HG03280 (cell line): ENCODE data around the gene OPALIN.
A peak's percentile ranks its signal among the peaks of the same experiment; 100 is the strongest.

Experiments used
- ATAC-seq: cut with Tn5 transposase; IDR thresholded peaks from one replicate; pipeline ENCODE4 v1.9.1; 2021; ENCODE audit warnings: mild to moderate bottlenecking, moderate library complexity; ENCODE audit not compliant: unreplicated experiment

OPALIN gene, protein sequence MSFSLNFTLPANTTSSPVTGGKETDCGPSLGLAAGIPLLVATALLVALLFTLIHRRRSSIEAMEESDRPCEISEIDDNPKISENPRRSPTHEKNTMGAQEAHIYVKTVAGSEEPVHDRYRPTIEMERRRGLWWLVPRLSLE

DNA sequence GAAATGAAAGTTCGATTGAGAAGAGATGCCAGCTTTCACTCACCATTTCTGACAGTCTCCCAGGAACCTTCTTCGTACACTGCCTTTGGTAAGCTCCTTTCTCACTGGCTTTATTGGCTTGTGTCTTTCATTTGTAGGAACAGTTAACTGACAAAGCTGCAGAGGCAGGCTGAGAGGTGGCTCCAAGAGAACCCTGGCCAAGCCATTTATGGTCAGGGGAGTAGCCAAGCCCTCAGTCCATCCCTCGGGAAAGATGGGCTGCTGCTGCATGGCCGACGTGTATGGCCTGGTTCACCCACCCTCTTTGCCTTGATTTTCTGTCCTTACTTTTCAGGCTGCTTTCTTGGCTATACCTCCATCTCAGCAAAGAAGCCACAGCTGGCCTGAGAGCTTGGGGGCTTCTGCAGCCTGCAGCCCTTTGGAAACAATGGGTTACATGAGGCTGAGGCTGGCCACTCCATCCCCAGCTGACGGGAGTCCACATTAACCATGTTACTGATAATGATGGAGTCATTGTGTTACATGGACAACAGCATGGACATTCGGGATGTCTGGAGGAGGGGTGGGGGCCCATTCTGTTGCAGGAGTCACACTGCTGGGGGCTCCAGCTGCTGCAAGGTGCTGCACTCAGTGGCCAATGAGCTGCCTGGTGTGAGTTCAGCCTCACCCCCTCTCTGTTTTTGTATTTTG, at the start of gene OPALIN:
Gene OPALIN, minus strand, starts transcription at position 152 of the 690 bp plus-strand sequence. Its CDS starts 106 bp downstream, at position 46.
- ATAC-seq = no peak

DNA sequence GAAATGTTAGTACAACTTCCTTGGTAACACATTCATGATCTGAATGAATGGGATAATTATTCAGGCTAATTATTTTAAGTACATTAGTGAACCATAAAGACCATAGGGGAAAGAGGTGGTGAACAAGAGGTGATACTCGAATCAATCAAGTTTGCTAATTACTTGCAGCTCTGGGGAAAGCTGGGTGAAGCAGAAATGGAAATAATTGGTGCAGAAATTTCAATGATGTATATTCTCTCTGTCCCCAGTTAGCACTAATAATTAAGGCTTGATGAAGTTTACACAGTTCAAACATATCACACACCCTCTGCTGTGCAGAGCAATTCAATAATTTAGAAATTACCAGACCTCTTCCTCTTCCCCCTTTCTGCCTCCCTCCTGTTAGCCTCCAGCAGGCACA, 49.4 kb upstream of the OPALIN start:
- ATAC-seq = no peak

DNA sequence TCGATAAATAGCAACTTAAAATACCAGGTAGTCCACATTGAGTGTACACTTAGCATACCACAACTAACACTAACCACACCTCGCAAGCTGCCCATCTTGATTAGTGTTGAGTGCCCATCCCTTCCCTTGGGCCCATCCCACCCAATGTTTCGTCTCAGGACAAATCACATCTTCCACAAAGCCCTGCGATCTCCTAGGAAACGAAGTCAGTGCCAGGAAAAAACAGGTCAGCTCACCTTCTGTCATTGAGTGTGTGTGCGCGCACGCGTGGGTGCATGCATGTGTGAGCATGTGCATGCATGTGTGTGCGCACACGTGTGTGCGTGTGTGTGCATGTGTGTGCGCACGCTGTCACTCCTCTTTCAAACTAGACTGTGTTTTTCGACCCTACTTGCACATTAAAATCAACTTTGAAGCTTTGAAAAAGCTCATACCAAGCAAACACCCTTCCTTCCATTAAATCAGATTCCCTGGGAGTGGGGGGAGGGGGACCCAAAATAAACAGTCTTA, 48.8 kb upstream of the OPALIN start:
- no peak for ATAC-seq

DNA sequence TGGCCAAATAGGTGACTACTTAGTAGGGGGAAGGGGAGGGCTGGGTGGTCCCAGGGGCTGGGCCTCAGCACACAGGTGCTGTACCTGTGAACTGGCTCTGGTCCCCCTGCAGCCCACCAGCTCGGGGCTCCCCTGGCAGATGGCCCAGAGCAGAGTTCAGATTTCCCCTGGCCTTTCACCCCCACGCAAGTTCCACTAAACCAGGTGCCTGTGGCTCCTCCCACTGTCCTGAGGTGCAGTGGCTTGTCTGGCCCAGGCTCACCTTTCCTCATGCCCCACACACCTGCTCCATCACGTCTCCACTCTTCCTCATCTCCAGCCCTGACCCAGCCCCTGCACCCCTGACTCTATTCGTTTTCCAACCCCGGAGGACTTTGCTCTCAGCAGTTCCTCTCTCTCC, 47.3 kb upstream of the OPALIN start:
- no peak for ATAC-seq

DNA sequence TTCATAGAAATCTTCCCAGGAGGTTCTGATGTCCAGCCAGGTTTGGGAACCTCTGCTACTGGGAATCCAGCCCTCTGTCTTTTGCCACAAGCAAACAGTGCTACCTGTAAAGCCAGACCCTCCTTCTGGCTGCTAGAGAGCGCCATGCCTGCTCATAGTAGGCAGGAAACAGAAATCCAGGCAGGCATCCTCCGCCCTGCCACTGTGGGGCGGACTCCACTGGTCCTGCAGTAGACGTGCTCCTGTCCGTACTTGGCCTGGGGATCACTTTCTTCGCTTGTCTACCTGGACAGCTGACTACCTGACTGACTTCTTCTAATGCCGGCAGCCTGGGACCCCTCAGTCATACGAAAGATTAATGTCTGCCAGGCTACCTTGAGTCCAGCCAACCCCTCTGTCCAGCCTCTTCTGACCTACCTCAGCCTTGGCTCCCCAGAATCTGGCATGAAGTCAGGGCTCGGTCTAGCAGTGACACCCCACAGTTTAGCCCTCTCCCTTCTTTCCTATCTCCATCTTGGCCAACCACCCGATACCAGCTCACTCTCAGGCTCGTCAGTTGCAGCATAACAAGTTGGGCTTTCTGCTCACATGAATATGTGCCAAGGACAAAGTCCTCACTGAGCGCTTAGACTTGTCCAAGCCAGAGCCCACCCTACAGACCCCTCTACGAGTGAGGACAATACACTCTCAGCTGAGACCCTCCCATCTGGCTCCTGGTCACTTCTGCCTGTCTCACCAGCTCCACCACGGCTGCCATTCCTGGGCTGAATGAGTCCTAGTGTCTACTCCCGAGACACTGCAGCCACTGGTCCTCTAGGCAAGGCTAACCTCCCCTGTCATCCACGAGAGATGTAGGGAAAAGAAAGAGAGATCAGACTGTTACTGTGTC, 43.9 kb upstream of the OPALIN start:
- no peak for ATAC-seq

DNA sequence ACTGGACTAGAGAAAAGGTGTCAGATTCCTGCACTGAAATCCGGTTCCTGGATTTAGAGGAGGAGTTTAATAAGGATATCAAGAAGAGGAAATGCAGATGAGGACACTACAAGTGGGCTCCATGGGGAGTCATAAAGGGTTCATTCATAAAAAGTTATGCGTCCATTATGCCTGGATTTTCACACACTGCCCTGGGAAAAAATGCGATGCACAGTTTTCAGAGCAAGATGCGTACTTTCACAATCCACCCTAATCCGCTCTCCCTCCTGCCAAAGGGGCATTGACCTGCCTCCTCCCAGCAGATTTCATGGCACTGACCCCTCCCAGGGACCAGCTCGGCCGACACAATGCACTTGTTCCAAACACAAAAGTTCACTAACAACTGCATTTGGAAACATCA, 42.2 kb upstream of the OPALIN start:
- ATAC-seq = no peak

DNA sequence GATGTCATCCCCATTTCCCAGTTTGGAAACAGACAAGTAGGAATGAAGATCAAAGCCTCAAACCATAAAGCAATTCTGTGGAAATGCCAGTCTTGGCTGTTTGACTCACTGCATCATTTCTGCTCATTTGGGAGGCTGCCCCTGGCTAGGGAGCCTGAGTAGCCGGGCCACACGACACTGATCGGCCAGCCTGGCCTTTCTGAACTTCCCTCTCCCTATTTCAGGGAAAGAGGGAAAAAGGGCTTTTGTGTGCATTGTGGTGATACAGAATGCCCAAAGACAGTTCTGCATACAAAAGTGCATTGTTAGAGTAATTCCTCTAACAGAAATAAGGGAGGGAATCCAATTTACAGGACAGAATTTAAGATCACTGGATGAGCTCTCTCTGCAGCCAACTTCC, 41.7 kb upstream of the OPALIN start:
- no peak for ATAC-seq

DNA sequence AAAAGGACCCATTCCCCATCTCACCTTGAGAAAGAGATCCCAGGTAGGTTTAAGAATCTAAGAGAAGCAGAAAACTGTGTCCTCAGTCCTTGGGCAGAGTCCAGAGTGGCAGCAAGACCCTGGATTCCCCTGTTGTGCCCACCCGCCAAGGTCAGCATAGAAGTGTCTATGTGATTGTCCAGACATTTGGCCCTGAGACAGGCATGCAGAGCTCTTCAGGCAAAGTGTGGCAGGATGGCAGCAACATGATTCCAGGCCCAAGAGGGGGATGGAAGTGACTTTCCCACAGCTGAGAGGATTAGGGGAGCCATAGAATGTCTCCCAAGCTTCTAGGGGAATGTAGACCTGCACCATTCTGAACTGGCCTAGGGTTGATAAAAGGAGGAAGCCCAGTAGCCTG, 39.1 kb upstream of the OPALIN start:
- no peak for ATAC-seq

DNA sequence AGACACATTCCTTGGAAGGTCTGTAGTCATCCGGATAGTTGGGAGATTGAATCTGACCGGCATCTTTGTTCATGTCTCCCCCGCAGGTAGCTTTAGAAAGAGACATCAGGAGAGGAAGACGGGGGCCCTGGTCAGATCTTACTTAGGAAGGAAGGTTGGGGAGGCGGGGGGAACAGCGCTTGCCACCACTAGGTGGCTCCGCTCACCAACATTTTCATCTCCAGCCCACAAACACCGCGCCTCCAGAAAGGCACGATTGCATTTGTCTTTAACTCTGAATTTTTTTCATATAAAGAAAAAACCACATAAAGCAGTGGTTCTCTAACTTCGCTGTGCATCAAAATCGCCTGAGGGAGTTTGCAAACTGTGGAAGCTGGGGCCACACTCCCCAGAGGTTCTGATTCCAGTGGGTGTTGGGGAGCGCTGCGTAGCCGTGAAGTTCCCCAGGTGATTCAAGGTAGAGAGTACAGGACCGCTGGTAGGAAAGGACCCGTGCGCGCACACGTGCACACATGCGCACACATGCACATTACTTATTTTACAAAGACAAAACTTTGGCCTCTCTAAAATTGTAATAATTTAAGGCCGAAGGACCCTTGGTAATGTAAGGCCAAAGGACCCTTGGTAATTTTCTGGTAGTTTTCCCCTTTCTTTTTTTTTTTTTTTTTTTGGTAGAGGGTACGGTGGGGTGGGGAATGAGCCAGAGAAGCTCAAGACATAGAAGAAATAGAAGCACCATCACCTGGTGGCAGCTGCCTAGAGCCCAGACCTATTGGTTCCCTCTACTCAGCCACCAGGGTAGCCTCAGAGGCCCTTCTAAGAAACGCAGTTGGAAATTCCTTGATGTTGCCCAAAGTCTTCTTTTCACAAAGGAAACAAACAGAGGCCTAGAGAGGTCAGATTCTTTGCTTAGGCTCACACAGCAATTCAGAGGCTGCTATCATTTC, 37.4 kb upstream of the OPALIN start:
- ATAC-seq = no peak

DNA sequence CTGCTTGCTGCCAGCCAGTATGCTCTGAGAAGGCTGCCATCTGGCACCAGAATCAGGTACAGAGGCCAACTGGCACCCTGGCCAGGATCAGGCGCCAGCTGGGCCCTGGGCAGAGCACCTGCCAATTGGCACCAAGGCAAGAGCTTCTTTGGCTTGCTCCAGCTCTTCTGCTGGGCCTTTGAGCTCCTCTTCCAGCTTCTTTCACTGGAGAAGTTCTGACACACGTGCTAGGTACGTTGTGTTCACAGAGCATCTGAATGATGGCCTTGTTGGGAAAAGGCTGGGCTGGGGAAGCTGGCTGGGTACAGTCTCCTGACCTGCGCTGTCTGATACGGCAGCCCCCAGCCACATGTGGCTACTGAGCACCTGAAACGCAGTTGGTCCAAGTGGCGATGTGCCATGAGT, 31.7 kb upstream of the OPALIN start:
- ATAC-seq = no peak

DNA sequence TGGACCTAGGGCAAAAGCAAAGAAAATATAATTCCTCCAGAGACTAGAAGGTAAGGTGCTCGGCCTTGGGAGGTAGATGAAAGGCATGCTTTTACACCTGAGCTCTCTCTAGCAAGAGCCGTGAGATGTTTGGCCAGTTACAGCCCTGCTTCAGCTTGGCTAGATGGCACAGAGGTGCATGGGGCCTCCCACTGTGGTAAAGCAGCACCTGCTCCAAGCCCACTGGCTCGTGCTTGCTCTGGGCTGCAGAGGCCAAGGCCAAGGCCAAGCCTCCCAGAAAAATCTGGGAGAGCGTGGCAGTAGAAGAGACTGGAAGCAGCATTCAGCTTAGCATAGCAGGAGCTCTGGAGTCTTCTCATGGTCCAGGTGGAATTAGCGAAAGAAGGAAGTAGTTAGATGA, 31.0 kb upstream of the OPALIN start:
- no peak for ATAC-seq

DNA sequence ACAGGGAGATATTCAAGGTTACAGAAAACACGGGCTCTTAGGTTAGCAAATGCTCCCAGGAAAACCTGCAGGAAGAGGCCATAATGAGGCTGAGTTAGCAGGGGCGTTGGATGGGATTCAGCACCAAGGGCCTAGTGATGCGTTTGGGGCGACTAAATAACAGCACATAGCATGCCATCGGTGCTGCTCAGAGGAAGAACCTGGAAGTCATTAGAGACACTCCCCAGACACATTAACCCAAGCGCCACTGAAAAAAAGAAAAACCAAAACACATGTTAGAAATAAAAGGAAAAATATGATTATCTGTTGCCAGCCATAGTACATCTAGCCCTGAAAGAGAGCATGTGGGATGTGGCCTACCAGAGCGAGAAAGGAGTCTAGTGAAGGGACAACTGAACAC, 28.8 kb upstream of the OPALIN start:
- no peak for ATAC-seq

DNA sequence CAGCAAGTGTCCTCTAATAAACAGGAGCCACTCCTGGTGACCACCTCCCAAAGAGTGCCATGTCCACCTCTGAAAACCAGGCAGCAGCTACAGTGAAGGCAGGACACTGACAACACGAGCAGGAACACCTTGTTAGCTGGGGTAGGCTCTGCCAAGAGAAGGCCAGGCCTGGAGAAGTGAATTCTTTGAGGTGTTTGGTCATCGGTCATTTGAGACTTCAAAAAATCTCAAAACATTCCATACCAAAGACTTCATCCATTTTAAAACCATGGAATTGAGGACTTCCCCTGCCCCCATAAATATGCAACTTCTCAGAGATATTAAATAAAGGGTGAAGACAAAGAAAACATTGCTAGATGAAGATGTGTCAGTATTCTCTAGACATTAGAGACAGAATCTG, 28.4 kb upstream of the OPALIN start:
- ATAC-seq = no peak

DNA sequence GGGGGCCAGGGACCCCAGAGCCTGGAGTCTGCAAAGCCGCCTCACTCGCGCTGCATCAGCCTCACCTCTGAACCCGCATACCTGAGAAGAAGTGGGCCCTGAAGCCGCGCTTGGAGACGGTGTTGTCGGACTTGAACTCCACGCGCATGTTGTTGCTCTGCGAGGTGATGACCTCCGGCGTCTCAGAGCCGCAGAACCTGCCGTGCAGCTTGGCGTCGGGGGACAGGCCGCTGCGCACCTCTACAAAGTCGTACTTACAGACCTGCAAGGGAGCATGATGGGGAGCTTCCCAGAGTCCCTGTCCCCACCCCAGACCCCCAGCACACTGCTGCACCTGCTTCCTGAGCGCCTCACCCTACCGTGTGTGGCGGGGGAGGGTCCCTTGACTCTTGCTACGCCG, 25.7 kb upstream of the OPALIN start:
- no peak for ATAC-seq

DNA sequence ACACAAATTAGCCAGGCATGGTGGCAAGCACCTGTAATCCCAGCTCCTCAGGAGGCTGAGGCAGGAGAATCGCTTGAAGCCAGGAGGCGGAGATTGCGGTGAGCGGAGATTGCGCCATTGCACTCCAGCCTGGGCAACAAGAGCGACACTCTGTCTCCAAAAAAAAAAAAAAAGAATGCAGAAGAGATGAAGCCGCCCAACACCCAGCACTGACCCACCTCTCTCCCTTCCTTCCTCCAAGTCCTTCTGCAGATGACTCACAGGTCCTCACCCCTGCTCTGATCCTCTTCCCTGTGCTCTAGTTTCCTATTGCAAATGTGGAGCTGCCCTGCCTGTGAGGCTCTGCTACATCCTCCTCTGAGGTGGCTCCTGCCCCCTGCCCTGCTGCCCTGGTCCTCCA, 22.0 kb upstream of the OPALIN start:
- no peak for ATAC-seq

DNA sequence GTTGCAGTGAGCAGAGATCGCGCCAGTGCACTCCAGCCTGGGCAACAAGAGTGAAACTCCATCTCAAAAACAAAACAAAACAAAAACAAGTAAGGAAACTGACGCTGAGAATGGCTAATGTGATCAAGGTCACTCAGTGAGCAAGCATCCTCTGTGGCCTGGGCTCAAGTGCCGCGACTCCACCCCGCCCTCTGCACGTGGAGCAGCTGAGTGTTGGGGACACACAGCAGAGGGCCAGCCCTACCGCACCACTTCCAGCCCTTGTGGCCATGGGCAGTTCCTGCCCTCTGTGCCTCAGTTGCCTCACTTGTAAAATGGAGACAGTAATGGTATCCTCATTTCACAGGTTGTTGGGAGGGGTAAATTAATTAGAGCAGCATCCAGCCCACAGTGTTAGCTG, 21.0 kb upstream of the OPALIN start:
- no peak for ATAC-seq

DNA sequence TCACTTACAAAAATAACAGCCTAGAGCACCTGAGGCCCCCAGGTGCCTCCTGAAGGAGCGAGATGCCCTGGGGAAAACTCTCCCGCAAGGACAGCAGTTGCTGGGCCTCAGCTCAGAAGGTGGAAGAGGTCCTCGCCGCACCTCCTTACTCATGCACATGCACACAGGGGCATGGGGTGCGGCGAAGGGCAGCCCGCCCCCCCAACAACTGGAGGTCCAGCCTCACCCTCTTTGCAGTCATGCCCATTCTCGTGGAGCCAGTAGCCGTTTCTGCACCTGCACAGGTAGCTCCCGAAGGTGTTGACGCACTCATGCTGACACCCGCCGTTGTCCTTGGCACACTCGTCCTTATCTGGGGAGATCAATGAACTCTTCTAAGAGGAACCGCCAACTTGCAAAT, 19.9 kb upstream of the OPALIN start:
- ATAC-seq = no peak

DNA sequence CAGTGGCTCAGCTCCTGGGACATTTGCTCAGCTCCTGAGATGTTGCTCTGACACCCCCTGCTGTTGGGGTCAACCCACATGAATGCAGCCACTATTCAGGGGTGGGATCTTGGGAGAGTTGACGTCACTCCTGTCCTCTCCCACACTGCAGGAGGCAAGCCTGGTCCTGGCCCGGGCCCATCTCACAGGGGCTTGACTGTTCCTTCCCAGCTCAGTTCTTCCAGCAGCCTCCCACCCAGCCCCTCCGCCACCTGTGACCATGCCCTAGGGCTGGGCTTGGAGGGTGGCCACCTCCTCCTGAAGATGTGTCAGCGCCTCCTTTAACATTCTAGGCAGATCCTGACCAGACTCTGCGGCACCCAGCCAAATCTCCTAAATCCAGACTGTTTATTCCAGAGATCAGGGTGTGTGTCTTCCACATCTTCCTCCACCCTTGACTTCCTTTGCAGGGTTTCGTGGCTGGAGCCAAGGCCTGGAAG, 19.1 kb upstream of the OPALIN start:
- ATAC-seq = no peak

DNA sequence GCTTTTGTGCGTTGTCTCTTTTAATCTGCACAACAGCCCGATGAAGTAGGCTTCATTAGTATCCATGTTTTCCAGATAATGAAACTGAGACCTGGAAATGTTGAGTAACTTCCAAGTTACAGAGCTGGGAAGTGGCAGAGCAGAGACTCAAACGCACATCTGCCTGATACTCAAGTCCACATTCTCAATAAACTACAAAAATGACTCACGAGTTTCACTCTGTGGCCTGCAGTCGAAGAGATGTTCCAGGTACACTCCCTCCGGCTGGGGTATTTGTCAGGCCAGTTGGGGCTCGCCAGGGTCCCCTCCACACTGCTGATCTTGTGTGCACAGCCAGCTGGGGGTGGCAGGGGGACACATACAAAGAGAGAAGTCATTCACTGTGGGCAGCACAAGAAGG, 17.7 kb upstream of the OPALIN start:
- no peak for ATAC-seq

DNA sequence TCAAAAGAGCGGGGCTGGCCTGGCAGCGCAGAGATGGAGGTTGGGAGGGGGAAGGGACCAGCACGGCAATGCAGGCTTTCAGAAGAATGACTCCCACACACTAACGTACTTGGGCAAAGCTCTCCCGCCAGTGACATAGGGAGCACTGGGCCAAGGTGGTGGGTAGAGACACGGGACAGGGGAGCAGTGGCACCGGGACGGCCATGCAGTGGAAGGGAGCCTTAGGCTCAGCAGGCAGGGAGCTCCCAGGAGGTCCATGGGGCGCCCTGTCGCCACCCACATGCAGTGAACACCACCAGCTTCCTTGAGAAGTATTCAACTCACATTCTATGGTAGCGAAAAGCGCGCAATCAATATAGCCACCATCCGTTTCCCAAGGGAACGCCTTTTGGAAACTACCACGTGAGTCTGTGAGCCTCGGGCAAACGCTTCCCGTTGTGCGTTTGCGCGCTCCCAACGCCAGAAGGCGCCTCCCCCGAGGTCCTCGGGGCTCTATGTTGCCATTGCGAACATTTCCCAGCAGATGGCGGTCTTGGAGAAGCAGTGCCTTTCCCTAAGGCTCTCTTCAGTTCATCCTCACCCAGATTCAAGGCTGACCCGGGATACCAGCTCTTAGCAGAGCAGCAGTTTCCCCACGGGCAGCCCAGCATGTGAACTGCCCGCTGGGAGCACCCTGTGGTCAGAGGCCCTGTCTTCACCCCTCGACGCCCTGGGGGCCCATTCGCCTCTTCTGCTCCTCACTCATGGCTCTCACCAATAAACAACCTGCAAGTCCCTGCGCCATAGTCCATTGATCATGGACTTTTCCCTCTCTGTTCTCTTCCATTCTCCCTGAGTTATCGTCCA, 16.4 kb upstream of the OPALIN start:
- peak; percentile 73 for ATAC-seq
